IMR-90 (cell line): ENCODE results near the gene TMOD2. TPM values are rescaled to one million over a fixed set of nuclear protein-coding genes. Genes with fewer than 3 reads are reported as not detected.

Experiments
- ATAC-seq: fragments of 200-7000 bp; cut with Tn5 transposase; 2 replicates; pipeline ENCODE4 v1.9.1; 2020; ENCODE audit warnings: low read depth, mild to moderate bottlenecking, moderate library complexity
- BruUV-seq: library from RNA; stranded (reverse); fragments of 400-500 nt; replicated peaks from 2 replicates; lab custom pipeline; 2021; lab: Mats Ljungman, UMichigan
- CTCF ChIA-PET: fragments of 300-600 bp; formaldehyde crosslinking; extraction: SDS; loops from one replicate; lab custom pipeline; 2021; ENCODE audit warnings: antibody characterized with exemption; lab: Yijun Ruan, JAX
- POLR2A ChIA-PET: fragments of 300-600 bp; sonication (Branson Sonifier 250); formaldehyde crosslinking; loops from one replicate; lab custom pipeline; 2022; ENCODE audit warnings: antibody characterized with exemption; ENCODE audit not compliant: unreplicated experiment; lab: Charles Lee
- DNase-seq: peaks from one replicate; pipeline ENCODE4 v3.0.0; 2013
- H2AFZ ChIP-seq: replicated peaks from 2 replicates; pipeline ENCODE3; 2013; ENCODE audit warnings: low read length, mild to moderate bottlenecking; ENCODE audit not compliant: poor library complexity
- H2AK5ac ChIP-seq: 2 replicates; pipeline ENCODE4 v1.6.1; 2013; ENCODE audit warnings: low read depth, low read length, inconsistent platforms
- H2AK9ac ChIP-seq: replicated peaks from 2 replicates; pipeline ENCODE3; 2013; ENCODE audit warnings: mild to moderate bottlenecking, low read depth, low read length, moderate library complexity; ENCODE audit not compliant: poor library complexity
- H2BK120ac ChIP-seq: 2 replicates; pipeline ENCODE4 v1.6.1; 2013; ENCODE audit warnings: low read depth, low read length, inconsistent platforms
- H2BK15ac ChIP-seq: 3 replicates; pipeline ENCODE4 v1.6.1; 2013; ENCODE audit warnings: low read depth, low read length, inconsistent platforms
- H2BK20ac ChIP-seq: 2 replicates; pipeline ENCODE4 v1.6.1; 2013; ENCODE audit warnings: low read depth, mild to moderate bottlenecking, inconsistent platforms, low read length, moderate library complexity
- H2BK5ac ChIP-seq: 2 replicates; pipeline ENCODE4 v1.6.1; 2013; ENCODE audit warnings: mild to moderate bottlenecking, low read depth, low read length, inconsistent platforms; ENCODE audit not compliant: poor library complexity, severe bottlenecking
- H3K14ac ChIP-seq: replicated peaks from 2 replicates; pipeline ENCODE4 v1.6.1; 2013; ENCODE audit warnings: low read depth, low read length, inconsistent platforms
- H3K18ac ChIP-seq: 2 replicates; pipeline ENCODE4 v1.6.1; 2013; ENCODE audit warnings: low read depth, low read length, control low read depth
- H3K23ac ChIP-seq: 2 replicates; pipeline ENCODE4 v1.6.1; 2013; ENCODE audit warnings: low read depth, low read length, inconsistent platforms
- H3K27ac ChIP-seq: 2 replicates; pipeline ENCODE4 v1.5.1; 2013; ENCODE audit warnings: mild to moderate bottlenecking, control low read depth, low read length; ENCODE audit not compliant: insufficient read depth
- H3K27me3 ChIP-seq: 2 replicates; pipeline ENCODE4 v1.6.1; 2013; ENCODE audit warnings: low read length; ENCODE audit not compliant: control insufficient read depth, insufficient read depth
- H3K36me3 ChIP-seq: 2 replicates; pipeline ENCODE4 v1.6.1; 2013; ENCODE audit warnings: low read length, mixed read lengths; ENCODE audit not compliant: control insufficient read depth, insufficient read depth
- H3K4ac ChIP-seq: 2 replicates; pipeline ENCODE4 v1.6.1; 2013; ENCODE audit warnings: low read depth, low read length, inconsistent platforms
- H3K4me1 ChIP-seq: 2 replicates; pipeline ENCODE4 v1.6.1; 2013; ENCODE audit warnings: low read length, mixed read lengths; ENCODE audit not compliant: control insufficient read depth, insufficient read depth
- H3K4me2 ChIP-seq: 2 replicates; pipeline ENCODE4 v1.6.1; 2013; ENCODE audit warnings: low read depth, mild to moderate bottlenecking, control low read depth, low read length, moderate library complexity
- H3K4me3 ChIP-seq: 2 replicates; pipeline ENCODE4 v1.5.1; 2013; ENCODE audit warnings: low read depth, mild to moderate bottlenecking, control low read depth, low read length, moderate library complexity; ENCODE audit not compliant: insufficient read depth
- H3K56ac ChIP-seq: 2 replicates; pipeline ENCODE4 v1.6.1; 2013; ENCODE audit warnings: low read length, inconsistent platforms; ENCODE audit not compliant: insufficient read depth; ENCODE audit errors: extremely low read depth
- H3K79me1 ChIP-seq, 2 experiments: 2 replicates each; pipeline ENCODE4 v1.6.1; 2013; ENCODE audit warnings: low read length in 2 of 2, inconsistent platforms in 1 of 2, low read depth in 1 of 2
- H3K9ac ChIP-seq: 2 replicates; pipeline ENCODE4 v1.6.1; 2013; ENCODE audit warnings: low read depth, low read length, control low read depth
- H3K9me1 ChIP-seq: 2 replicates; pipeline ENCODE4 v1.6.1; 2013; ENCODE audit warnings: low read length, inconsistent platforms; ENCODE audit not compliant: insufficient read depth
- H3K9me3 ChIP-seq: 2 replicates; pipeline ENCODE4 v1.6.1; 2013; ENCODE audit warnings: low read length; ENCODE audit not compliant: control insufficient read depth, insufficient read depth
- H4K20me1 ChIP-seq: 2 replicates; pipeline ENCODE4 v1.6.1; 2013; ENCODE audit warnings: low read length, inconsistent platforms; ENCODE audit not compliant: insufficient read depth
- H4K5ac ChIP-seq: 2 replicates; pipeline ENCODE4 v1.6.1; 2013; ENCODE audit warnings: mild to moderate bottlenecking, low read depth, low read length, control low read depth
- H4K8ac ChIP-seq, 2 experiments: 2 replicates each; pipeline ENCODE4 v1.6.1; 2013; ENCODE audit warnings: low read depth in 2 of 2, low read length in 2 of 2, control low read depth in 1 of 2, inconsistent platforms in 1 of 2
- H4K91ac ChIP-seq: 2 replicates; pipeline ENCODE4 v1.6.1; 2013; ENCODE audit warnings: low read depth, low read length, inconsistent platforms; ENCODE audit not compliant: insufficient read depth
- BHLHE40 ChIP-seq: fragments of 150-350 bp; IDR thresholded peaks from 2 replicates; pipeline ENCODE4 v1.6.1; 2016; ENCODE audit warnings: mild to moderate bottlenecking, low read depth, low read length
- CEBPB ChIP-seq: IDR thresholded peaks from 2 replicates; pipeline ENCODE4 v1.6.1; 2012; ENCODE audit warnings: low read depth, low read length, improper control_type of control experiment
- FOS ChIP-seq: fragments of 150-350 bp; IDR thresholded peaks from 2 replicates; pipeline ENCODE4 v1.6.1; 2016; ENCODE audit warnings: low read depth, low read length
- MAZ ChIP-seq: IDR thresholded peaks from 2 replicates; pipeline ENCODE4 v1.6.1; 2012; ENCODE audit warnings: low read depth, mild to moderate bottlenecking, low read length, improper control_type of control experiment, moderate library complexity, borderline replicate concordance
- MXI1 ChIP-seq: IDR thresholded peaks from 2 replicates; pipeline ENCODE4 v1.6.1; 2012; ENCODE audit warnings: low read depth, mild to moderate bottlenecking, low read length, moderate library complexity, borderline replicate concordance
- POLR2A ChIP-seq: IDR thresholded peaks from 2 replicates; pipeline ENCODE4 v1.6.1; 2012; ENCODE audit warnings: mild to moderate bottlenecking, low read depth, low read length
- RAD21 ChIP-seq: IDR thresholded peaks from 2 replicates; pipeline ENCODE4 v1.6.1; 2012; ENCODE audit warnings: low read length, improper control_type of control experiment
- RCOR1 ChIP-seq: IDR thresholded peaks from 2 replicates; pipeline ENCODE4 v1.6.1; 2012; ENCODE audit warnings: mild to moderate bottlenecking, low read length, improper control_type of control experiment; ENCODE audit not compliant: insufficient replicate concordance
- RFX5 ChIP-seq: IDR thresholded peaks from 2 replicates; pipeline ENCODE4 v1.8.0; 2012; ENCODE audit warnings: low read depth, mild to moderate bottlenecking, low read length, moderate library complexity
- SMC3 ChIP-seq: fragments of 150-350 bp; IDR thresholded peaks from 2 replicates; pipeline ENCODE4 v1.6.1; 2016; ENCODE audit warnings: low read depth, mild to moderate bottlenecking, antibody characterized with exemption, low read length, moderate library complexity
- USF2 ChIP-seq: fragments of 150-350 bp; IDR thresholded peaks from 2 replicates; pipeline ENCODE4 v1.6.1; 2017; ENCODE audit warnings: mild to moderate bottlenecking, antibody characterized with exemption, low read length, low read depth
- WGBS, 2 experiments: methylation state at CpG; one replicate each; pipeline versions ENCODE4 v1.1.5 to v1.1.7; 2013; ENCODE audit warnings: missing lambda C conversion rate in 2 of 2; ENCODE audit not compliant: insufficient read length in 1 of 2; ENCODE audit errors: extremely low coverage in 2 of 2; 5-methylcytosine and 5-hydroxymethylcytosine counted together
- dilution Hi-C: fragments of 300-500 bp; cut with HindIII; formaldehyde crosslinking; loops from one replicate; pipeline ENCODE4 v1.14.3; 2018; ENCODE audit warnings: low sequenced_read_pairs; ENCODE audit not compliant: unreplicated experiment
- in situ Hi-C: fragments of 300-500 bp; cut with MboI; formaldehyde crosslinking; loops from 3 replicates; pipeline ENCODE4 v1.14.3; 2019; ENCODE audit warnings: low sequenced_read_pairs, inconsistent platforms, mixed read lengths
- intact Hi-C: fragments of 100-400 bp; cut with micrococcal nuclease; formaldehyde crosslinking; loops from 2 replicates; pipeline ENCODE4 v1.10.0; 2022
- polyA plus RNA-seq, 3 experiments: library from polyadenylated mRNA; depleted of rRNA; stranded (reverse); fragments of >200 nt; gene quantifications; 2 replicates each; pipeline ENCODE4 v1.2.3, GENCODE V29; 2012; ENCODE audit warnings: low replicate concordance in 1 of 3
- total RNA-seq: library from RNA; depleted of rRNA; stranded (reverse); fragments of >200 nt; gene quantifications from 2 replicates; pipeline ENCODE4 v1.2.3, GENCODE V29; 2012
- TF ChIP-seq, protein P1 (sequence below): fragments of 150-350 bp; IDR thresholded peaks from 2 replicates; pipeline ENCODE4 v1.6.1; 2016; ENCODE audit warnings: low read depth, mild to moderate bottlenecking, low read length, moderate library complexity, borderline replicate concordance
- TF ChIP-seq, protein P2 (sequence below): conservative IDR thresholded peaks from 2 replicates; pipeline ENCODE4 v1.5.1; 2012; ENCODE audit warnings: mild to moderate bottlenecking, low read depth, low read length, improper control_type of control experiment

TMOD2 gene
- total and polyA plus RNA-seq, 2 of the 4 experiments (the other 2 are of a cell fraction) = 2.8 to 5.4 TPM

GRCh38 chr15:51833772-51834171 lies 82.4 kb downstream of the TMOD2 start:
- Histone ChIP-seq H2AFZ (no peak overlapping the region), H3K27ac (no peak overlapping the region), H3K79me1 (peaks cover 6 to 57% of the 10 kb centered on the region in 2 experiments; a peak in 3 of 4 replicates), H3K14ac (no peak overlapping the region), H4K8ac (no peak overlapping the region), H3K9me1 (peaks cover 23% of the 10 kb centered on the region), H3K9me3 (no peaks in the 10 kb centered on the region), H3K4ac (no peak overlapping the region), H3K4me2 (no peak overlapping the region), H3K18ac (no peak overlapping the region), H2BK5ac (peak overlapping the region; percentile 41), H3K4me3 (no peak overlapping the region), H2BK120ac (no peak overlapping the region), H3K56ac (no peak overlapping the region), H2BK20ac (no peak overlapping the region), H3K9ac (no peak overlapping the region), H2BK15ac (no peak overlapping the region), H4K91ac (no peak overlapping the region), H3K27me3 (no peaks in the 10 kb centered on the region), H4K5ac (no peak overlapping the region), H4K20me1 (peaks cover 77% of the 10 kb centered on the region), H3K4me1 (peaks cover 17% of the 10 kb centered on the region), H2AK9ac (no peak overlapping the region), H3K23ac (no peak overlapping the region), H3K36me3 (no peaks in the 10 kb centered on the region), H2AK5ac (no peak overlapping the region)
- TF ChIP-seq MXI1 = no peak
- no peak for TF ChIP-seq FOS
- no peak for TF ChIP-seq RAD21
- TF ChIP-seq, protein P1, sequence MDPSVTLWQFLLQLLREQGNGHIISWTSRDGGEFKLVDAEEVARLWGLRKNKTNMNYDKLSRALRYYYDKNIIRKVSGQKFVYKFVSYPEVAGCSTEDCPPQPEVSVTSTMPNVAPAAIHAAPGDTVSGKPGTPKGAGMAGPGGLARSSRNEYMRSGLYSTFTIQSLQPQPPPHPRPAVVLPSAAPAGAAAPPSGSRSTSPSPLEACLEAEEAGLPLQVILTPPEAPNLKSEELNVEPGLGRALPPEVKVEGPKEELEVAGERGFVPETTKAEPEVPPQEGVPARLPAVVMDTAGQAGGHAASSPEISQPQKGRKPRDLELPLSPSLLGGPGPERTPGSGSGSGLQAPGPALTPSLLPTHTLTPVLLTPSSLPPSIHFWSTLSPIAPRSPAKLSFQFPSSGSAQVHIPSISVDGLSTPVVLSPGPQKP = no peak
- TF ChIP-seq SMC3 = no peak
- no peak for TF ChIP-seq BHLHE40
- TF ChIP-seq, protein P2, sequence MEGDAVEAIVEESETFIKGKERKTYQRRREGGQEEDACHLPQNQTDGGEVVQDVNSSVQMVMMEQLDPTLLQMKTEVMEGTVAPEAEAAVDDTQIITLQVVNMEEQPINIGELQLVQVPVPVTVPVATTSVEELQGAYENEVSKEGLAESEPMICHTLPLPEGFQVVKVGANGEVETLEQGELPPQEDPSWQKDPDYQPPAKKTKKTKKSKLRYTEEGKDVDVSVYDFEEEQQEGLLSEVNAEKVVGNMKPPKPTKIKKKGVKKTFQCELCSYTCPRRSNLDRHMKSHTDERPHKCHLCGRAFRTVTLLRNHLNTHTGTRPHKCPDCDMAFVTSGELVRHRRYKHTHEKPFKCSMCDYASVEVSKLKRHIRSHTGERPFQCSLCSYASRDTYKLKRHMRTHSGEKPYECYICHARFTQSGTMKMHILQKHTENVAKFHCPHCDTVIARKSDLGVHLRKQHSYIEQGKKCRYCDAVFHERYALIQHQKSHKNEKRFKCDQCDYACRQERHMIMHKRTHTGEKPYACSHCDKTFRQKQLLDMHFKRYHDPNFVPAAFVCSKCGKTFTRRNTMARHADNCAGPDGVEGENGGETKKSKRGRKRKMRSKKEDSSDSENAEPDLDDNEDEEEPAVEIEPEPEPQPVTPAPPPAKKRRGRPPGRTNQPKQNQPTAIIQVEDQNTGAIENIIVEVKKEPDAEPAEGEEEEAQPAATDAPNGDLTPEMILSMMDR = no peak
- TF ChIP-seq RCOR1 = no peak
- TF ChIP-seq RFX5 = no peak
- TF ChIP-seq USF2 = no peak
- no peak for TF ChIP-seq CEBPB
- TF ChIP-seq POLR2A = no peak
- TF ChIP-seq MAZ = no peak
- in situ Hi-C loops (no loop called here), intact Hi-C loops (no loop called here), dilution Hi-C loops (no loop called here)
- ATAC-seq (0 out of 2 replicates have a peak, but pooled peaks have one; percentile 5), DNase-seq (peak; percentile 49)
- CTCF ChIA-PET = no interaction called here
- no TSS peak for BruUV-seq
- WGBS, 2 experiments = no CpG with 5 or more reads among the region's 1 CpG
- POLR2A ChIA-PET = no interaction called here
